Spleen (tissue), 11 donors: ENCODE data around the gene ZNF236. TPM values are rescaled to one million over a fixed set of nuclear protein-coding genes. Genes with fewer than 3 reads are reported as not detected.

Source experiments
- DNase-seq: peaks from one replicate; pipeline ENCODE4 v3.0.0-alpha.2; 2020
- H3K27ac ChIP-seq, 8 donors: fragments of 200-600 bp; sonication (generic) in 7 of 8; 1 replicate in 4 of 8; 2 replicates in 4 of 8; pipeline versions ENCODE4 v1.5.0 to v1.8.0; 2016 to 2021; ENCODE audit warnings: inconsistent platforms in 4 of 8, mild to moderate bottlenecking in 4 of 8, moderate library complexity in 1 of 8
- H3K27me3 ChIP-seq, 7 donors: fragments of 200-600 bp; sonication (generic) in 6 of 7; replicated peaks in 1 of 7; 1 replicate in 4 of 7; 2 replicates in 3 of 7; pipeline versions ENCODE4 v1.5.0 to v1.8.0; 2016 to 2021; ENCODE audit warnings: inconsistent platforms in 3 of 7, mild to moderate bottlenecking in 1 of 7
- H3K36me3 ChIP-seq, 6 donors: fragments of 200-600 bp; sonication (generic) in 5 of 6; 1 replicate in 4 of 6; 2 replicates in 2 of 6; pipeline versions ENCODE4 v1.5.0 to v1.8.0; 2016 to 2021; ENCODE audit warnings: inconsistent platforms in 2 of 6
- H3K4me1 ChIP-seq, 6 donors: fragments of 200-600 bp; sonication (generic) in 5 of 6; 1 replicate in 3 of 6; 2 replicates in 3 of 6; pipeline versions ENCODE4 v1.5.0 to v1.8.0; 2016 to 2021; ENCODE audit warnings: inconsistent platforms in 3 of 6
- H3K4me3 ChIP-seq, 8 donors: fragments of 200-600 bp; sonication (generic) in 7 of 8; 1 replicate in 4 of 8; 2 replicates in 4 of 8; pipeline versions ENCODE4 v1.5.0 to v1.8.0; 2016 to 2021; ENCODE audit warnings: inconsistent platforms in 4 of 8, mild to moderate bottlenecking in 4 of 8, moderate library complexity in 2 of 8
- H3K9me3 ChIP-seq, 8 donors: fragments of 200-600 bp; sonication (generic) in 7 of 8; 1 replicate in 4 of 8; 2 replicates in 4 of 8; pipeline versions ENCODE4 v1.5.0 to v1.8.0; 2016 to 2021; ENCODE audit warnings: inconsistent platforms in 4 of 8
- CTCF ChIP-seq, 11 experiments: fragments of 200-600 bp in 7 of 11; fragments of 450-650 bp in 4 of 11; sonication (generic) in 4 of 11; IDR thresholded peaks in 8 of 11; conservative IDR thresholded peaks in 3 of 11; 1 replicate in 7 of 11; 2 replicates in 4 of 11; pipeline versions ENCODE4 v1.4.0 to v1.8.0; 2016 to 2021; ENCODE audit warnings: antibody characterized with exemption in 11 of 11, inconsistent platforms in 4 of 11, mild to moderate bottlenecking in 1 of 11
- POLR2A ChIP-seq, 3 donors: fragments of 450-650 bp; IDR thresholded peaks; one replicate each; pipeline ENCODE4 v1.5.1; 2017; ENCODE audit warnings: antibody characterized with exemption in 3 of 3, mild to moderate bottlenecking in 1 of 3
- POLR2AphosphoS5 ChIP-seq, 3 donors: sonication (generic); formaldehyde crosslinking; IDR thresholded peaks; one replicate each; pipeline ENCODE4 v1.5.1; 2017; ENCODE audit warnings: antibody characterized with exemption in 3 of 3
- WGBS, 5 donors: extraction: QIAGEN DNeasy Blood & Tissue Kit in 3 of 5; methylation state at CpG; one replicate each; pipeline versions ENCODE4 v1.1.5 to v1.1.7; 2013 to 2018; 5-methylcytosine and 5-hydroxymethylcytosine counted together
- intact Hi-C: fragments of 100-400 bp; cut with DNase I; formaldehyde crosslinking; loops from one replicate; pipeline ENCODE4 v1.15.0; 2023; ENCODE audit warnings: low total_unique reads
- polyA plus RNA-seq, 3 donors: library from polyadenylated mRNA; stranded (reverse); fragments of 200-250 nt; gene quantifications; one replicate each; pipeline ENCODE4 v1.2.1, GENCODE V29; 2013
- total RNA-seq, 7 donors: library from RNA; depleted of rRNA in 3 of 7; stranded (reverse); fragments of >200 nt in 3 of 7; fragmentation: NEBNext Ultra II Directional in 4 of 7; extraction: Animal tissue kit (Norgen Biotek cat#: 25700) in 4 of 7; gene quantifications; one replicate each; pipeline versions ENCODE4 v1.1.0 to v1.2.1, GENCODE V29; 2016 to 2021
- donor health status: healthy with polysubstance abuse.
- donor health status: DM: no; HTN: no; CAD: no; lungs with moderate emphysema.
- donor health status: DM: no; HTN: no; CAD: no.
- donor health status: Bipolar disorder and iron deficiency.
- donor health status: healthy.
- donor health status: DM: no; HTN: no; CAD: no.
- donor health status: DM: yes; HTN: yes; CAD: no.

ZNF236 gene
- total and polyA plus RNA-seq, 10 donors: 1.5 to 25.4 (median 19.9) TPM

GRCh38 chr18:76977684-76978232 is 155.4 kb downstream of the ZNF236 start:
- Histone ChIP-seq H3K36me3 (peaks cover 0 to 22% (median 2%) of the 10 kb centered on the region in 6 donors), H3K27me3 (no peaks in the 10 kb centered on the region), H3K9me3 (no peaks in the 10 kb centered on the region), H3K4me3 (no peak overlapping the region), H3K4me1 (peaks cover 0 to 40% (median 9%) of the 10 kb centered on the region in 6 donors), H3K27ac (no peak overlapping the region)
- TF ChIP-seq POLR2AphosphoS5 (IDR thresholded peaks at IDR 0.05): no peak
- no peak for TF ChIP-seq POLR2A (IDR thresholded peaks at IDR 0.05)
- no peak for TF ChIP-seq CTCF (IDR thresholded peaks at IDR 0.05 in 8 of 11, conservative IDR thresholded peaks at IDR 0.05 in 3 of 11)
- intact Hi-C loops: no loop called here
- DNase-seq: no peak
- 82 to 90% (median 85%) methylated on average over 11 of the region's 11 CpGs for WGBS, 5 donors

- H3K4me3 ChIP-seq: no peak overlapping the region
- 74 to 90% (median 80%) methylated on average over 14 of the region's 14 CpGs for WGBS, 5 donors
- H3K27me3 ChIP-seq: no peaks in the 10 kb centered on the region
- no peak overlapping the region for H3K27ac ChIP-seq
- intact Hi-C loops: no loop called here
- H3K36me3 ChIP-seq: peaks cover 0 to 18% (median under 1%) of the 10 kb centered on the region in 6 donors
- no peak for DNase-seq
- no peaks in the 10 kb centered on the region for H3K9me3 ChIP-seq
- TF ChIP-seq POLR2AphosphoS5 (IDR thresholded peaks at IDR 0.05) (no peak), POLR2A (IDR thresholded peaks at IDR 0.05) (no peak), CTCF (IDR thresholded peaks at IDR 0.05 in 8 of 11, conservative IDR thresholded peaks at IDR 0.05 in 3 of 11) (no peak)
- H3K4me1 ChIP-seq: peaks cover 0 to 48% (median 17%) of the 10 kb centered on the region in 6 donors
Measured at GRCh38 chr18:76978616-76979015, 156.3 kb downstream of the ZNF236 start.

- intact Hi-C loops: no loop called here
- Histone ChIP-seq H3K27ac (no peak overlapping the region), H3K4me3 (no peak overlapping the region), H3K36me3 (peaks cover 0 to 12% (median 0%) of the 10 kb centered on the region in 6 donors), H3K27me3 (no peaks in the 10 kb centered on the region), H3K4me1 (peaks cover 0 to 51% (median 17%) of the 10 kb centered on the region in 6 donors), H3K9me3 (no peaks in the 10 kb centered on the region)
- WGBS, 5 donors: 87 to 92% (median 90%) methylated on average over 31 of the region's 31 CpGs
- TF ChIP-seq POLR2AphosphoS5 (IDR thresholded peaks at IDR 0.05) (no peak), CTCF (IDR thresholded peaks at IDR 0.05 in 8 of 11, conservative IDR thresholded peaks at IDR 0.05 in 3 of 11) (no peak), POLR2A (IDR thresholded peaks at IDR 0.05) (no peak)
- DNase-seq: no peak
Measured at GRCh38 chr18:76979111-76979751, 156.9 kb downstream of the ZNF236 start.

- H3K27me3 ChIP-seq: no peaks in the 10 kb centered on the region
- peaks cover 0 to 11% (median 0%) of the 10 kb centered on the region in 6 donors for H3K36me3 ChIP-seq
- TF ChIP-seq CTCF (IDR thresholded peaks at IDR 0.05 in 8 of 11, conservative IDR thresholded peaks at IDR 0.05 in 3 of 11): no peak
- TF ChIP-seq POLR2A (IDR thresholded peaks at IDR 0.05): no peak
- TF ChIP-seq POLR2AphosphoS5 (IDR thresholded peaks at IDR 0.05): no peak
- DNase-seq: no peak
- no peak overlapping the region for H3K4me3 ChIP-seq
- H3K27ac ChIP-seq: peak overlapping the region in 2 of 8 donors; percentile 65 to 70
- H3K9me3 ChIP-seq: no peaks in the 10 kb centered on the region
- peaks cover 0 to 51% (median 17%) of the 10 kb centered on the region in 6 donors for H3K4me1 ChIP-seq
- intact Hi-C loops: loop anchor here (5.0 kb wide), 1 partner anchor 58 kb away; no protein-coding TSS in a partner anchor
- whole genome bisulfite sequencing, 5 donors: 85 to 90% (median 88%) methylated on average over 17 of the region's 17 CpGs
Measured at GRCh38 chr18:76979906-76980305, 157.5 kb downstream of the ZNF236 start.
